Measurements from ENCODE around the gene GLI3. TPM values are rescaled to one million over a fixed set of nuclear protein-coding genes. Genes with fewer than 3 reads are reported as not detected.

The GLI3 gene
- total RNA-seq, 1 experiment from 2014 or later: 46.2 TPM

DNA sequence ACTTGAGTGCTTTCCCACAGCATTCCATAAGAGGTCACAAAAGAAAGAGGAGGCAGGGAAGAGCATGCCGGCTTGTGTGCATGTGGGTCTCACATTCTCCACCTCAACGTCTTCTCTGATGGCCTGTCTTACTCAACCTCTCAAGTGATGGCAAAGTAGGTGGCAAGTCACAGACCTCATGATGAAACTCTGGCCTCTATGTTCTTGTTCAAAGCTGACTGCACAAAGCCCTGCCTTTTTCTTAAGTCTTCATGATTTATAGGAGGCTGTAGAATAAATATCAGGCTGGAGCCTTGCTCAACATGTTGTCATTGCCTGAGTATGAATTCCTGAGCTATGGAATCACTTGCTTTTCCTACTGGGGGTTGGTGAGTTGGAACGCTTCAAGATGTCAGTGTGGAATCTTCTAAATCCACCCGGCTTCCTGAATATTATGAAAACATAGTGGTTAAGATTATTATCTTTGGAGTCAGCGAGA, 320.5 kb downstream of the GLI3 start:
- Mint-ChIP-seq H3K9me3 (peaks cover 5% of the 10 kb centered on the region; the same call in 1 of the 2 replicates), H3K27me3 (ENCODE audit: low read depth) (no peaks in the 10 kb centered on the region), H3K4me1 (no peaks in the 10 kb centered on the region), H3K4me3 (no peak overlapping the region), H3K27ac (no peak overlapping the region), H3K36me3 (no peaks in the 10 kb centered on the region)
- ChIA-PET CTCF (no interaction called here), POLR2A (no interaction called here)
- TF ChIP-seq ZNF671 (CRISPR knock-in tag; IDR thresholded peaks at IDR 0.05): no peak
- DNase-seq (ENCODE audit: low spot score): no peak
- ATAC-seq: no peak

DNA sequence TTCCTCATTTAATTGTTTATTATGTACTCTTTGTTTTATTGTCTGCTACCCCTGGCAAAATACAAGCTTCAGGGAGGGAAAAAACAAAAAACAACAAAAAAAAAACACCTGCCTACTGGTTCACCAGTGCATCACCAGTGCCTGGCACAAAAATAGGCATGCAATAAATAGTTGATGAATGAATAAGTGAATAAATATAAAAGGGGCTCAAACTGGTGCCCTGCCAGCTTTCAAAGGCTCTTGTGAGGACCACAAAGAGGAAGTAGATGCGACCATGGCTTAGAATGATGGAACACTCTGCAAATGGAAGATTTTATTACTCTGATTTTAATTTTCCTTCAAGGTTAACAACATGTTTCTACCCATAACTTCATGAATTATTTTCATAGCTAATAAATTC, 321.1 kb downstream of the GLI3 start:
- DNase-seq (ENCODE audit: low spot score) (no peak), ATAC-seq (no peak)
- Mint-ChIP-seq H3K9me3 (peaks cover 5% of the 10 kb centered on the region; the same call in 1 of the 2 replicates), H3K27ac (no peak overlapping the region), H3K36me3 (no peaks in the 10 kb centered on the region), H3K4me3 (no peak overlapping the region), H3K27me3 (ENCODE audit: low read depth) (no peaks in the 10 kb centered on the region), H3K4me1 (no peaks in the 10 kb centered on the region)
- ChIA-PET POLR2A (interaction anchor here (0.5 kb wide), 1 partner anchor 98 kb away, joined by 3 read pairs; no protein-coding TSS in a partner anchor), CTCF (interaction anchor here (1.4 to 1.8 kb wide), 2 partner anchors 25 to 144 kb away, joined by 4 to 8 read pairs; no protein-coding TSS in a partner anchor)
- TF ChIP-seq HMGA2 (CRISPR knock-in tag; IDR thresholded peaks at IDR 0.05): no peak
- no peak for TF ChIP-seq CREB1 (CRISPR knock-in tag; IDR thresholded peaks at IDR 0.05)
- TF ChIP-seq ZNF138 (CRISPR knock-in tag; conservative IDR thresholded peaks at IDR 0.05): no peak
- TF ChIP-seq, protein P1, sequence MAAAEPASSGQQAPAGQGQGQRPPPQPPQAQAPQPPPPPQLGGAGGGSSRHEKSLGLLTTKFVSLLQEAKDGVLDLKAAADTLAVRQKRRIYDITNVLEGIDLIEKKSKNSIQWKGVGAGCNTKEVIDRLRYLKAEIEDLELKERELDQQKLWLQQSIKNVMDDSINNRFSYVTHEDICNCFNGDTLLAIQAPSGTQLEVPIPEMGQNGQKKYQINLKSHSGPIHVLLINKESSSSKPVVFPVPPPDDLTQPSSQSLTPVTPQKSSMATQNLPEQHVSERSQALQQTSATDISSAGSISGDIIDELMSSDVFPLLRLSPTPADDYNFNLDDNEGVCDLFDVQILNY (CRISPR knock-in tag; IDR thresholded peaks at IDR 0.05): no peak
- no peak for TF ChIP-seq JAZF1 (CRISPR knock-in tag; IDR thresholded peaks at IDR 0.05)
- no peak for TF ChIP-seq NR2C2 (CRISPR knock-in tag; IDR thresholded peaks at IDR 0.05)
- no peak for TF ChIP-seq ZBTB21 (CRISPR knock-in tag; IDR thresholded peaks at IDR 0.05; ENCODE audit: borderline replicate concordance)
- TF ChIP-seq TP53 (CRISPR knock-in tag; IDR thresholded peaks at IDR 0.05): no peak
- TF ChIP-seq, protein P2, sequence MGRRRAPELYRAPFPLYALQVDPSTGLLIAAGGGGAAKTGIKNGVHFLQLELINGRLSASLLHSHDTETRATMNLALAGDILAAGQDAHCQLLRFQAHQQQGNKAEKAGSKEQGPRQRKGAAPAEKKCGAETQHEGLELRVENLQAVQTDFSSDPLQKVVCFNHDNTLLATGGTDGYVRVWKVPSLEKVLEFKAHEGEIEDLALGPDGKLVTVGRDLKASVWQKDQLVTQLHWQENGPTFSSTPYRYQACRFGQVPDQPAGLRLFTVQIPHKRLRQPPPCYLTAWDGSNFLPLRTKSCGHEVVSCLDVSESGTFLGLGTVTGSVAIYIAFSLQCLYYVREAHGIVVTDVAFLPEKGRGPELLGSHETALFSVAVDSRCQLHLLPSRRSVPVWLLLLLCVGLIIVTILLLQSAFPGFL (CRISPR knock-in tag; IDR thresholded peaks at IDR 0.05; ENCODE audit: borderline replicate concordance): no peak
- TF ChIP-seq, protein P3, sequence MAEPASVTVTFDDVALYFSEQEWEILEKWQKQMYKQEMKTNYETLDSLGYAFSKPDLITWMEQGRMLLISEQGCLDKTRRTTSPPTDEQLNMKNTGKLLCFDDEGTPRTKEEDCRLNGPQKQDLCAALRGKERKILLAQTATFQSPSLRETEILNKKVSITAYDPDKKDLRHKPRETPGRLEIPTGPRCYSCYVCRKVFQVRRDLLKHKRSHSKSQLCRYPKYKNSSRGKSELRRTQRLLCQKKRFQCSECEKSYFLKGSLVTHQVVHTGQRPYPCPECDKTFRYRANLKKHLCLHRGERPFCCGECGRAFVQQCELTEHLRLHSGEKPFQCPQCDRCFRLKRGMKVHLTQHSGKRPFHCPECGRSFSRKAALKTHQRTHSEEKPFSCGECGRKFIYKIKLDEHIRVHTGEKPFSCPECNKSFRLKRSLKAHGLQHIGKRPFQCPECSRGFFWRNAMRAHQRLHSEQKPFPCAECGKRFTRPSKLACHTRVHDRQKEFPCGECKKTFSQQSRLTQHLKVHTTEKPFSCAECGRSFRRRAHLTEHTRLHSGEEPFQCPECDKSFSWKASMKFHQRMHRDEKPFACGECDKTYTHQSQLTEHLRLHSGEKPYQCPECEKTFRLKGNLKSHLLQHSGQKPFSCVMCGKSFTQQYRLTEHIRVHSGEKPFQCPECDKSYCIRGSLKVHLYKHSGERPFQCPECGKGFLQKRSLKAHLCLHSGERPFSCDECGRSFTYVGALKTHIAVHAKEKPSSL (CRISPR knock-in tag; conservative IDR thresholded peaks at IDR 0.05): no peak
- TF ChIP-seq, protein P4, sequence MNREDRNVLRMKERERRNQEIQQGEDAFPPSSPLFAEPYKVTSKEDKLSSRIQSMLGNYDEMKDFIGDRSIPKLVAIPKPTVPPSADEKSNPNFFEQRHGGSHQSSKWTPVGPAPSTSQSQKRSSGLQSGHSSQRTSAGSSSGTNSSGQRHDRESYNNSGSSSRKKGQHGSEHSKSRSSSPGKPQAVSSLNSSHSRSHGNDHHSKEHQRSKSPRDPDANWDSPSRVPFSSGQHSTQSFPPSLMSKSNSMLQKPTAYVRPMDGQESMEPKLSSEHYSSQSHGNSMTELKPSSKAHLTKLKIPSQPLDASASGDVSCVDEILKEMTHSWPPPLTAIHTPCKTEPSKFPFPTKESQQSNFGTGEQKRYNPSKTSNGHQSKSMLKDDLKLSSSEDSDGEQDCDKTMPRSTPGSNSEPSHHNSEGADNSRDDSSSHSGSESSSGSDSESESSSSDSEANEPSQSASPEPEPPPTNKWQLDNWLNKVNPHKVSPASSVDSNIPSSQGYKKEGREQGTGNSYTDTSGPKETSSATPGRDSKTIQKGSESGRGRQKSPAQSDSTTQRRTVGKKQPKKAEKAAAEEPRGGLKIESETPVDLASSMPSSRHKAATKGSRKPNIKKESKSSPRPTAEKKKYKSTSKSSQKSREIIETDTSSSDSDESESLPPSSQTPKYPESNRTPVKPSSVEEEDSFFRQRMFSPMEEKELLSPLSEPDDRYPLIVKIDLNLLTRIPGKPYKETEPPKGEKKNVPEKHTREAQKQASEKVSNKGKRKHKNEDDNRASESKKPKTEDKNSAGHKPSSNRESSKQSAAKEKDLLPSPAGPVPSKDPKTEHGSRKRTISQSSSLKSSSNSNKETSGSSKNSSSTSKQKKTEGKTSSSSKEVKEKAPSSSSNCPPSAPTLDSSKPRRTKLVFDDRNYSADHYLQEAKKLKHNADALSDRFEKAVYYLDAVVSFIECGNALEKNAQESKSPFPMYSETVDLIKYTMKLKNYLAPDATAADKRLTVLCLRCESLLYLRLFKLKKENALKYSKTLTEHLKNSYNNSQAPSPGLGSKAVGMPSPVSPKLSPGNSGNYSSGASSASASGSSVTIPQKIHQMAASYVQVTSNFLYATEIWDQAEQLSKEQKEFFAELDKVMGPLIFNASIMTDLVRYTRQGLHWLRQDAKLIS (CRISPR knock-in tag; IDR thresholded peaks at IDR 0.05; ENCODE audit: borderline replicate concordance): no peak
- no peak for TF ChIP-seq PRRX2 (CRISPR knock-in tag; IDR thresholded peaks at IDR 0.05)
- TF ChIP-seq, protein P5, sequence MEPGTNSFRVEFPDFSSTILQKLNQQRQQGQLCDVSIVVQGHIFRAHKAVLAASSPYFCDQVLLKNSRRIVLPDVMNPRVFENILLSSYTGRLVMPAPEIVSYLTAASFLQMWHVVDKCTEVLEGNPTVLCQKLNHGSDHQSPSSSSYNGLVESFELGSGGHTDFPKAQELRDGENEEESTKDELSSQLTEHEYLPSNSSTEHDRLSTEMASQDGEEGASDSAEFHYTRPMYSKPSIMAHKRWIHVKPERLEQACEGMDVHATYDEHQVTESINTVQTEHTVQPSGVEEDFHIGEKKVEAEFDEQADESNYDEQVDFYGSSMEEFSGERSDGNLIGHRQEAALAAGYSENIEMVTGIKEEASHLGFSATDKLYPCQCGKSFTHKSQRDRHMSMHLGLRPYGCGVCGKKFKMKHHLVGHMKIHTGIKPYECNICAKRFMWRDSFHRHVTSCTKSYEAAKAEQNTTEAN (CRISPR knock-in tag; IDR thresholded peaks at IDR 0.05): no peak
- TF ChIP-seq FOXP1 (CRISPR knock-in tag; IDR thresholded peaks at IDR 0.05; ENCODE audit: borderline replicate concordance): no peak
- TF ChIP-seq ZNF263 (CRISPR knock-in tag; IDR thresholded peaks at IDR 0.05; ENCODE audit: low read depth): no peak

Measured in WTC11 (cell line).